Caco-2 (cell line): ENCODE measurements around the gene RIC8A. TPM values are rescaled to one million over a fixed set of nuclear protein-coding genes. Genes with fewer than 3 reads are reported as not detected.

ENCODE experiments used
- BruUV-seq: library from RNA; stranded (reverse); fragments of 400-500 nt; replicated peaks from 2 replicates; lab custom pipeline; 2021; lab: Mats Ljungman, UMichigan
- CTCF ChIA-PET: fragments of 300-600 bp; sonication (Branson Sonifier 250); formaldehyde crosslinking; loops from one replicate; lab custom pipeline; 2022; ENCODE audit warnings: antibody characterized with exemption; lab: Charles Lee
- POLR2A ChIA-PET: fragments of 300-600 bp; sonication (Branson Sonifier 250); formaldehyde crosslinking; loops from one replicate; lab custom pipeline; 2022; ENCODE audit warnings: antibody characterized with exemption; lab: Charles Lee
- DNase-seq, 2 experiments: peaks; one replicate each; pipeline versions ENCODE4 v3.0.0 to v3.0.0-alpha.2; 2020 to 2022
- H3K27me3 ChIP-seq: replicated peaks from 2 replicates; pipeline ENCODE4 v1.6.0; 2011; ENCODE audit warnings: low read length; ENCODE audit not compliant: control insufficient read depth, insufficient read depth
- H3K36me3 ChIP-seq: 2 replicates; pipeline ENCODE4 v1.5.1; 2011; ENCODE audit warnings: low read length; ENCODE audit not compliant: control insufficient read depth, insufficient read depth
- H3K4me1 ChIP-seq: fragments of 250-450 bp; sonication (Bioruptor Pico); 2 replicates; pipeline ENCODE4 v1.5.1; 2020; ENCODE audit warnings: mild to moderate bottlenecking
- H3K4me3 ChIP-seq: 2 replicates; pipeline ENCODE4 v1.5.1; 2011; ENCODE audit warnings: low read depth, mild to moderate bottlenecking, control low read depth, low read length
- H3K9me3 ChIP-seq: fragments of 250-450 bp; sonication (Bioruptor Pico); 2 replicates; pipeline ENCODE4 v1.5.1; 2020; ENCODE audit warnings: mild to moderate bottlenecking, moderate library complexity
- H3K27ac Mint-ChIP-seq: one replicate; pipeline ENCODE4 v1.8.0; 2022; ENCODE audit warnings: mixed read lengths; ENCODE audit not compliant: unreplicated experiment
- H3K27me3 Mint-ChIP-seq: one replicate; pipeline ENCODE4 v1.8.0; 2022; ENCODE audit warnings: mixed read lengths; ENCODE audit not compliant: insufficient read depth, unreplicated experiment
- H3K36me3 Mint-ChIP-seq: one replicate; pipeline ENCODE4 v1.8.0; 2022; ENCODE audit warnings: mild to moderate bottlenecking, mixed read lengths; ENCODE audit not compliant: insufficient read depth, unreplicated experiment
- H3K4me1 Mint-ChIP-seq: one replicate; pipeline ENCODE4 v1.8.0; 2022; ENCODE audit warnings: low read depth, mixed read lengths; ENCODE audit not compliant: unreplicated experiment
- H3K4me3 Mint-ChIP-seq: one replicate; pipeline ENCODE4 v1.8.0; 2022; ENCODE audit warnings: mild to moderate bottlenecking, moderate library complexity, mixed read lengths; ENCODE audit not compliant: unreplicated experiment
- H3K9me3 Mint-ChIP-seq: one replicate; pipeline ENCODE4 v1.8.0; 2022; ENCODE audit warnings: mixed read lengths; ENCODE audit not compliant: unreplicated experiment
- CTCF ChIP-seq, 2 experiments: fragments of 200-600 bp in 1 of 2; IDR thresholded peaks; 1 replicate in 1 of 2; 2 replicates in 1 of 2; pipeline versions ENCODE4 v1.5.1 to v1.8.0; 2011 to 2022; ENCODE audit warnings: antibody characterized with exemption in 1 of 2, control low read depth in 1 of 2, inconsistent platforms in 1 of 2, low read depth in 1 of 2, low read length in 1 of 2, mild to moderate bottlenecking in 1 of 2, moderate library complexity in 1 of 2; ENCODE audit not compliant: insufficient read depth in 1 of 2, severe bottlenecking in 1 of 2, unreplicated experiment in 1 of 2
- intact Hi-C: fragments of 100-400 bp; cut with micrococcal nuclease; formaldehyde crosslinking; loops from one replicate; pipeline ENCODE4 v1.10.0; 2022; ENCODE audit not compliant: unreplicated experiment
- total RNA-seq: library from RNA; stranded (reverse); gene quantifications from 2 replicates; pipeline ENCODE4 v1.2.3, GENCODE V29; 2022

RIC8A gene
- total RNA-seq, 1 experiment from 2014 or later = 97.1 TPM

DNA sequence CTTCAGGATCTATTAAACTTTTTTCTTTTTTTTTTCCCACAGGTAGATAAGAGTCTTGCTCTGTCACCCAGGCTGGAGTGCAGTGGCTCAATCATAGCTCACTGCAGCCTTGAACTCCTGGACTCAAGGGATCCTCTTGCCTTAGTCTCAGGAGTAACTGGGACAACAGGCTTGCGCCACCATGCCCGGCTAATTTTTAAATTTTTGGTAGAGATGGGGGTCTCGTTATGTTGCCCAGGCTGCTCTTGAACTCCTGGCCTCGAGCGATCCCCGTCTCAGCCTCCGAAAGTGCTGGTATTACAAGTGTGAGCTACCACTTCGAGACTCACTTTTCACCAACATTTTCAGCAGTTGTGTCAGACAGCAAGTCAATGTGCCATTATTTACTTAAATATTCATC is 27.7 kb downstream of the RIC8A start:
- H3K9me3 Mint-ChIP-seq = no peaks in the 10 kb centered on the region
- Histone ChIP-seq H3K36me3 (no peaks in the 10 kb centered on the region), H3K9me3 (no peaks in the 10 kb centered on the region), H3K4me3 (peak overlapping the region; percentile 87), H3K4me1 (peaks cover 8% of the 10 kb centered on the region; the same call in 1 of the 2 replicates), H3K27me3 (no peaks in the 10 kb centered on the region)
- H3K36me3 Mint-ChIP-seq = peaks cover 29% of the 10 kb centered on the region
- TSS peak; percentile 64 for BruUV-seq
- TF ChIP-seq CTCF (IDR thresholded peaks at IDR 0.05; ENCODE audit: insufficient read depth in 1 of 2, low read depth in 1 of 2, low read length in 1 of 2, severe bottlenecking in 1 of 2, unreplicated experiment in 1 of 2) = no peak
- H3K27ac Mint-ChIP-seq = peak overlapping the region; percentile 89
- intact Hi-C loops = no loop called here
- ChIA-PET POLR2A (interaction anchor here (1.0 kb wide), 1 partner anchor 28 kb away, joined by 6 read pairs; the partner anchor contains the start of genes BET1L and RIC8A), CTCF (no interaction called here)
- H3K4me1 Mint-ChIP-seq = no peaks in the 10 kb centered on the region
- H3K4me3 Mint-ChIP-seq = peak overlapping the region; percentile 81
- H3K27me3 Mint-ChIP-seq = no peaks in the 10 kb centered on the region
- DNase-seq = no peak

DNA sequence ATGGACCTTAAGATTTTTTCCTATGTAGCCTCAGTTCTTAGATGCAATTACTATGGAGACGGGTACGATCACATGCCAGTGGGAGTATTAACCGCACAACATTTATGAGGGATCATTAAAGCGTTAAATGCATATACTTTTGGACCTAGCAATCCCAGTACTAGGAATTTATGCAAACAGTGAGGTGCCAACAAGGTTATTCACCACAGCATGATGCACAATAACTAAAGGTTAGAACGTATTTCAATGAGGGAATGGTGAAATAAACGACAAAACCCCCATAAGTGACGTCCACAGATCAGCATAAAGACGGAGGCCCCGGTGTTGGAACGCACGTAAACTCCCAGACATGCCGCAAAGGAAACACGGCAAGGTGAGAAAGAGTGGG is 28.1 kb downstream of the RIC8A start:
- no peaks in the 10 kb centered on the region for H3K4me1 Mint-ChIP-seq
- Histone ChIP-seq H3K4me1 (peaks cover 8% of the 10 kb centered on the region; the same call in 1 of the 2 replicates), H3K27me3 (no peaks in the 10 kb centered on the region), H3K4me3 (peak overlapping the region; percentile 87), H3K36me3 (no peaks in the 10 kb centered on the region), H3K9me3 (no peaks in the 10 kb centered on the region)
- no peak for DNase-seq
- ChIA-PET POLR2A (interaction anchor here (1.0 kb wide), 1 partner anchor 28 kb away, joined by 6 read pairs; the partner anchor contains the start of genes BET1L and RIC8A), CTCF (no interaction called here)
- peak overlapping the region; percentile 81 for H3K4me3 Mint-ChIP-seq
- no peak for TF ChIP-seq CTCF (IDR thresholded peaks at IDR 0.05; ENCODE audit: insufficient read depth in 1 of 2, low read depth in 1 of 2, low read length in 1 of 2, severe bottlenecking in 1 of 2, unreplicated experiment in 1 of 2)
- intact Hi-C loops = no loop called here
- H3K27me3 Mint-ChIP-seq = no peaks in the 10 kb centered on the region
- no TSS peak for BruUV-seq
- peaks cover 34% of the 10 kb centered on the region for H3K36me3 Mint-ChIP-seq
- H3K27ac Mint-ChIP-seq = peak overlapping the region; percentile 89
- H3K9me3 Mint-ChIP-seq = no peaks in the 10 kb centered on the region

- BruUV-seq = no TSS peak
- ChIA-PET CTCF (no interaction called here), POLR2A (interaction anchor here (0.5 to 2.5 kb wide), 4 partner anchors 20 to 541 kb away, joined by 3 to 10 read pairs (median 6); partner anchors contain the start of genes BET1L and RIC8A)
- Mint-ChIP-seq H3K4me3 (peak within 1 kb of the TSS; percentile 81), H3K27ac (peak within 1 kb of the TSS; percentile 89), H3K36me3 (peaks cover 34% of the 10 kb centered on the region), H3K4me1 (no peaks in the 10 kb centered on the region), H3K9me3 (no peaks in the 10 kb centered on the region), H3K27me3 (no peaks in the 10 kb centered on the region)
- H3K4me1 ChIP-seq = peaks cover 8% of the 10 kb centered on the region; the same call in 1 of the 2 replicates
- H3K27me3 ChIP-seq = no peaks in the 10 kb centered on the region
- peak in 1 of 2 experiments; percentile 14 for TF ChIP-seq CTCF (IDR thresholded peaks at IDR 0.05; ENCODE audit: insufficient read depth in 1 of 2, low read depth in 1 of 2, low read length in 1 of 2, severe bottlenecking in 1 of 2, unreplicated experiment in 1 of 2)
- no peaks in the 10 kb centered on the region for H3K36me3 ChIP-seq
- peak within 1 kb of the TSS; percentile 88 for H3K4me3 ChIP-seq
- H3K9me3 ChIP-seq = no peaks in the 10 kb centered on the region
- DNase-seq = peak; percentile 89
- intact Hi-C loops = loop anchor here (2.0 kb wide), 1 partner anchor 27 kb away; no protein-coding TSS in a partner anchor
Measured at GRCh38 chr11:235997-236773, 28.7 kb downstream of the RIC8A start, which contains the start of gene SIRT3. Gene SIRT3 (minus strand): TSS chr11:236342. CDS start chr11:236328, 14 bp downstream.
